GM19372 (cell line): ENCODE results near the gene TSPEAR.
"Not testable (repeated sequence)": the region's sequence is repeated elsewhere in the genome, so short reads cannot be mapped to it uniquely, and the experiment has no call there.

ENCODE experiments used
- ATAC-seq: cut with Tn5 transposase; IDR thresholded peaks from one replicate; pipeline ENCODE4 v1.9.1; 2021; ENCODE audit warnings: mild to moderate bottlenecking, low read depth, moderate library complexity; ENCODE audit not compliant: unreplicated experiment

Gene TSPEAR

DNA sequence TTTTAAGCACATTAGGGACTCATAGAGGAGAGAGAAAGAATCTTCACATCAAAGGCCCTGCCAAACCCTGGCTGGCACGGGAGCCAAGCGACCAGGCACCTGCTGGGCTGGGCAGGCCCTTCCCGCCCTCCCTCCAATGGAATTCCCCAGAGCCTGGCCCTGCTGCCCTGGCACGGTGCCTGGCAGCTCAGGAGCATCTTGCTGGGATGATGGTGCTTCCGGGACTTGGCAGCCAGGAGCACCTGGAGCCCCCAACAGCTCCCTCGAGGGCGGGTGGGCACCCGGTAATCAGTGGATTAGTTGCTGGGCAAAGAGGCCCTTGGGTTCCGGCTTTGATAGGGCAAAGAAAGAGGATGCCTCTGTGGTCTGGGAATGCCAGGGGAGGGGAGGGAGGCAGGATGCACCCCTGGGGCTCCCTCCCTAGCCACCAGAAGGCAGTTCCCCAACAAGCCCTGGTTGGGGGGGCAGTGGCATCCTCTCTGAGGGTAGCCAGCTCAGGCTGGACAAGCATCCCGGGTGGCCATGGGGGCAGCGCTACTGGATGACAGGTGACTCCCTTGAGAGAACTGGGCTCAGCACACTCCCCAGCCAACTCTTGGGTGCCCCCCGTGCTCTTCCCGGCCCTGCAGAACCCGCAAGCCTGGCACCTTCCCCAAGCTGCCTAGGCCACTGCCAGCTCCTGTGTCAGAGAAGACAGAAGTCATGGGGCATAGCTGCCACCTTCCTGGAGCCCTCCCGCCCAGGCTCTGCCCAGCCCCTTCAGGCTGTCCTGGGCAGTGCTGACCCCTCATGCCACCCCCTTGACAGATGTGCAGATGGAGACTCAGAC, 197.8 kb downstream of the TSPEAR start:
- no peak for ATAC-seq

DNA sequence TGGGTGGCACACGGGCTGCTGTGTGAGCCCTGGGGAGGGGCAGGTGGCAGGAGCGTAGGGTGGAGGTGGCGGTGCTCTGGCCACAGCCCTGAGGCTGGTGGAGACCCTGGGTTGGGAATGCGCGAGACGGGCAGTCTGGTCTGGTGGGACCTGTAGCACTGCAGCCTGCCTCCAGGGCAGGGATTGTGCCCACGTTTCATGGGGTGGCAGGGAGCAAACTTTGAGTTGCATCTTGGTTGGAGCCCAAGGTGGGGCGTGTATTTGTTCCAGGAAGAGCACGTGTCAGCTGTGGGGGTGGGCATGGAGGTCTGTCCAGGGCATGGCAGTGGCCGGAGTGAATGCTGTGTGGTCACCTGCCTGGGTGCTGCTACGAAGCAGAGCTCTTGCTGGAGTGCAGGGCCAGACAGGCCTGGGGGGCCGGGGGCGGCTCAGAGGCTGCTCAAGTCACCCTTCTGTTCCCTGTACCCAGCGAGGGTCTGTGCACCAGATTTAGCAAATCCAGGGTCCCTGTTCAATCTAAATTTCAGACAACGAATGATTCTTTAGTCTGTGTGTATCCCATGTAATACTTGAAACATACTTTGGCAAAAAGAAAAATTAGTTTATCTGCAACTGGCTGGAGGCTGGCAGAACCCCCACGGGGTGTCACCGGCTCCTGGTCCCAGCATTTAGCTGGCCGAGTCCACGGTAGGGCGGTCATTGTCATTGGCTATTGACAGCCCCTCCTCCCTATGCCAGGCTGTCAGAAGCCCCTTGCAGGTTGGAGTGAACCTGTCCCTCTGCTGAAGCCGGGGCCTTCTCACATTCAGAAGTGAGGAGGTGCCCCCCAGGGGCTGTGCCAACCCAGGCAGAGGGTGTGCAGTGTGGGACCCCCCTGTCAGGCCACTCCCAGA, 198.6 kb downstream of the TSPEAR start:
- no peak for ATAC-seq

DNA sequence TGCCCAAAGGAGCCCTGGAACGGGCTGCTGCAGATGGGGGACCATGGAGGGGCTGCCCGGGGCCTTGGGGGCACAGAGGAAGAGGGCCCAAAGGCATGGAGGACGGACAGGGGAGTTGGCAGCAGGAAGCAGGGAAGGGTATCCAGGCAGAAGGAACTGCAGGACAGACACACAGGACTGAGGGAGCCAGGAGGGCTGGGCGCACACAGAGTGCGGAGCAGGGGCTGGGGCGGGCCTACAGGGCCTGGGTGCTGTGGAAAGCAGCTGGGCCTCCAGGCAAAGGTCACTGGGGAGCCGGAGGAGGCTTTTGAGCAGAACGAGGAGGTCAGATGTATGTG, 199.5 kb downstream of the TSPEAR start:
- ATAC-seq = no peak

DNA sequence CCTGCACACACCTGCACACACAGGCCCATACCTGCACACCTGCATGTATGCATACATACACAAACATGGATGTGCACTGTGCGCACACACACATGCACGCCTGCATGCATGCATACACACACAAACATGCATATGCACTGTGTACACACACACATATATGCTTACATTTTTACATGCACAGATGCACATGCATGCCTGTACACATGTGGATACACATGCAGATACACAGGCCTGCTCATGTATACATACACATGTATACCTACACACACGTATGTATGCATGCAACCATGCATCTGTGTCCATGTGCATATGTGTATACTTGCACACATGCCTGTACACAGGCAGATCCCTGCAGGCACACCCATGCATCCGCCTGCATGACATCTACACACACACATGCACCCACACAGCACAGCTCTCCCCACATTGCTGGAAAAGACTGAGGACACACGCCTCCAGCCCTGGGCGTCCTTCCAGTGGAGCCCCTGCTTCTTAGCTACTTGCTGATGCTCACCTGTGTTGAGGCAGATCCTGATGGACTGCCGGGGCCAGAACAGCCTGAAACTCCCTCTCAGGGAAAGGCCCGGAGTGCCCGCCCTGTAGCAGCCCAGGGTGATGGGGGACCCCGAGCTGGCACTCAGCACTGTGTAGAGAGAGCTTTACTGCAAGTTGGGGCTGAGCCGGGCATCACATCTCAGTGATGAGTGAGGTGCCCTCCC, 200.0 kb downstream of the TSPEAR start:
- no peak for ATAC-seq

DNA sequence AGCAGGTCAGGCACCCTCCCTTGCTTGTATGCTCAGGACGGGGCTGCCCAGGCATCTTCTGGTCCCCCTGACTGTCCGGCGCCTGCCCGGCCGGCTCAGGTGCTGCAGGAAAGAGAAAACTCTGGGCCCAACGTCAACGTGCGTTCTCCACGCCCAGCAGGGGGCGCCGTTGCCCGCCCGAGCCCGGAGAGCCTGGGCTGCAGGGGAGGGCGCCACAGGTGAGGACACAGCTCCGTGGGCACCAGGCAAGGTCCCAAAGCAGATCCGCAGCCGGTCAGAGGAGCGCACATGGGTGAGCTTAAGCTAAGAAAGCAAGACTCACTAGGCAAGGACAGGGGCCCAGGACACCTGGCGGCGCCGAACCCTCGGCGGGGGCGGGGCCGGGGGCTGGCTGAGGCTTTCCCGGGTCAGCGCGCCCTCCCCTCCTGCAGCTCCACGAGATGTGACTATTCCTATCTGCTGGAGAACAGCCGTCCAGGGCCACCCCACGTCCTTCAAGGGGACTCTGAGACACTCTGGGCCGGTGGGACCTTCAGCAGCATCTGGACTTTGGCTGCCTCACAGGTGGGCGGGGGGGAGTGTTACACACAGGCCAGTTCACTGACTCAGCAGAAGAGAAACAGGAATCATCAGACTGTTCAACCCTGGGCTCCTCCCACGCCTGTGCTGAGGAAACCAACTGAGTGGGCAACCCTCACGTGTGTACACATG, 200.7 kb downstream of the TSPEAR start:
- no peak for ATAC-seq

DNA sequence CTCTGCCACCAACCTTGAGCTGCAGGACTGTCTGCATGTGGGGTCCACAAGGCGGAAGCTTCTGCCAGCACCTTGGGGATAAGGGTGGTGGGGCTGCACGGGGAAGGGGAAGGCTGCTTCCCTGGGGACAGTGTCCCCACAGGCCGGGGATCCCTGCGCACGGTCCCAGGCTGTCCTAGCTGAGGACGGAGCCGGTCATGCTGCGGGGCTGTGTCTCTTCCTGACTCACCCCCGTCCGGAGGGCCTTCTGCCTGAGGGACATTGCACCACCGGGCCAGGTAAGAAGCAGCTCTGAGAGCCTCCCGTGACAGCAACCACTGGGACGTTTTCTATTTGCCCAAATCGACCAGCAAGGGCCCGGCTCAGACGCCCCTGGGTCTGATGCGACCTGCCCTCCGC, 201.3 kb downstream of the TSPEAR start:
- no peak for ATAC-seq

DNA sequence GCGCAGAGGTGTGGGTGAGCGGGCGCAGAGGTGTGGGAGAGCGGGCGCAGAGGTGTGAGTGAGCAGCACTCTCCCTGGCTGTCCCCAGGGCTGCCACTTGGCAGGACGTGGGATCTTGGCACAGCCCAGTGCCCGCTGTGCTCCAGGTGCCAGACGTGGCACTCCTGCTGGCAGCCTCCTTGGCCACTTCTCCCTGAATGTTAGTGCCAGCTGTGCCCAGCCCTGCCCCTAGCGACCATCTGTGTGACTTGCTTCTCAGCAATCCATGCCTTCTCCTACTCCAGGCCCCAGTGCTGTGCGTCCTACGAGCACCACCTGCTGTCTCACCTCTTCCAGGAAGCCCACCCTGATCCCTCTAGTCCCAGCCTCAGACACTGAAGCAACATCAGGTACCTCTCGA, 201.8 kb downstream of the TSPEAR start:
- no peak for ATAC-seq

DNA sequence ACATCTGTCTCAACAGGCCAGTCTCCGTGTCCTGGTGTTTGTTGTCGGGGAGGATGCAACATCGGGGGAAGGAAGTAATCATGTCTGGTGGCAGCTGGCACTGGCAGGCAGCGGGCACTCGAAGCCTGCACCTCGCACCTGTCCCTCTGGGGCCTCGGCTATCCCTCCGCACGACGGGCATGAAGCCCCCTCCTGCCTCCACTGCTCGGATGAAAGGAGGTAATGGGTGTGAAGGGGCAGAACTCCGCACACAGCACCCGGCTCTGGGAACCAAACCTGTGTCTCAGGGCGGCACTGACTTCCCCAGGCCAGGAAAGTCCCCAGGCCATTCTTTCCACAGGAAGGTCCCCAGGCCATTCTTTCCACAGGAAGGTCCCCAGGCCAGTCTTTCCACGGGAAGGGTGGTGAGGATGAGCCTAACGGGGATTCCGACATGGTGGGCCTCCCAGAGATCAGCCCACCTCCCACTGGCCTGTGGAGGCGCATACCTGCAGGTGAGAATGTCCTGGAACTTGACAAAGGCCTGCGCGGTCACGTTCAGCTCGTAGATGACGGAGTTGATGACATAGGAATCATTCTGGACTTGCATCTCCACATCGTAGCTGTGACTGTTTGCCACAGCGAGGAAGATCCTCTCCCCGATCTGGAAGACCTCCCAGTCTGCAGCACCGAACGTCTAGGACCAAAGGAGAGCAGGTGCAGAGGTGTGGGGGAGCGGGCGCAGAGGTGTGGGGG, 202.5 kb downstream of the TSPEAR start:
- no peak for ATAC-seq

DNA sequence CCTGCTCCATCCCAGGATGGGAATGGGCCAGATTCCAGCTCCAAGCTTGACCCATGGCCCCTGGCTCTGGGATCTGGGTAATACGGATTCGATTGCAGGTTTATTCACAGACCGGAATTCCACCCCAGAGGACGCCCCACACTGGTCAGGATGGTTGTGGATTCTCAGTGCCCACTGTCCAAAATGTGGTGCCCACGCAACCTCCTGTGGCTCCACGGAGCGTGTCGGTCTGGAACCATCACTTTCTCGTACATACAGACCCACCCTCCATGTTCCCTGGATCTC, 203.0 kb downstream of the TSPEAR start:
- ATAC-seq = no peak

DNA sequence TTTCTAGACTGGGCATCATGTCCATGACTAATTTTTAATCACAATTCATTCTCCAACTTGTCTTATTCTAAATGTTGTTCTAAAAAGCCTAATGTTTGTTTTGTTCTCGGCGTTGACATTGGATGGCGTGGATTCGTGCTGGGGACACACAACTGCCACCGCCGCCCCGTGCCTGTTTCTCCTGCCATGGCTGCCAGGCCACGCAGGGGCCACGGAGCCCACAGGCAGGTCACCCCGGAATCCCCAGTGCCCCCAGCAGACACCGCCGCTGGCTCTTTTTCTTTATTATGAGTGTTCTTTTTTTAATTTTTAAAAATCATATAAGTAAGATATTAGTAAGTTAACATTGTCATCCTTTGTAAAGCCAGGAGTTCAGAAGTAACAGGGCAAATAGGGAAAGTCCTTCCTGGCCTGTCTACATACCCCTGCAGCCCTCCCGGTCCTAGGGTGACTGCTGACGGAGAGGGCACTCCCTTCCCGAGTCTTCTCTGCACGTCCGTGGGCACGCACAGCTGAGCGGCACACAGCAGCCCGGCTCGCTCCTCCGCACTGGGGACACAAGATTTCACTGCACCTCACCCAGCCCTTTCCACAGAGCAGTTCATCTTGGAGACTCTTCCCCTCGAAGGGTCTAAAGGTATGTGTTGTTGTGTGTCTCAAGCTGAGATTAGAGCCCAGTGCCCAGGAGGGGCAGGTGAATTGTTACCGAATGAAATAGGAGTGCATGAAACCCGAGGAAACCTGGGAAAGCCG, 203.5 kb downstream of the TSPEAR start:
- no peak for ATAC-seq

DNA sequence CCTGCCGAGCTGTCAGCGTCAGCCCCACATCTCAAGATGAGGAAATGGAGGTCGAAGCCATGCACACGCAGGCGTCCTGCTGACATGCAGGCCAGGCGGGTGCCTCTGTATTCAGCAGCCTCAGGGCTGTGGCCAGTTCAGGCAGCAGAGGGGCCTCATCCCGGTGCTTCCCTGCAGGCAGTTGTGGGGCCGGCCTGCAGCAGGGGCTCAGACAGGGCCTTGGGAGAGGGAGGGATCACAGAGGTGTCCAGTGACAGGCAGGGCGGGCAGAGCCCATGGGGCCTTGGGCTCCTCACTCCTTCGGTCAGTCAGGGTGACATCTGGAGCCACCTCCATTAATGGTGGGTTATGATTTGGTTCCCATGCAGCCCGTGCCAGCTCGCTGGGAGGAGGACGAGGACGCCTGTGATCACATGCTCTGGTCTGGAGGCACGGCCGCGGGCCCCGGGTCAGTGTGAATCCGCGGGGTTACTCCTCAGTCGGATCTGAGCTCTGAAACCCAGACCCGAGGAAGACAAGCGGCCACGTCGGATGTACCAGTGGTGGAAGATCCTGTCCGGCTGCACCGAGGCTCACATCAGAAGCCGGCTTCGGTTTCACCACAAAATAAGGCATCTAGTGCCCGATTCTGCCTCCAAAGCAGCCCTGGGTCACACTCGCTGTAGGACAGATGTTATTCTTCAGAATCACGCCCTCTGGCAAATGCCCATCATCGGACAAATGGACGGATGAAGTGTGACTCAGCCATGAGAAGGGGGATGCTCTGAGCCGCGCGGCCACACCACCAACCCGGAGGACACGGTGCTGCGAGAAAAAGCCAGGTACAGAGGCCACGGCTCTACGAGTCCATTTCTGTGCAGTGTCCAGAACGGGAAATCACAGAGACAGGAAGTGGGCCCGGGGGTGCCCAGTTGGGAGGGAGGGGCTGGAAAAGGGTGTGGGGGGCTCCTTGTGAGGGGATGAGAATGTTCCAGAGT, 204.8 kb downstream of the TSPEAR start:
- ATAC-seq = no peak

DNA sequence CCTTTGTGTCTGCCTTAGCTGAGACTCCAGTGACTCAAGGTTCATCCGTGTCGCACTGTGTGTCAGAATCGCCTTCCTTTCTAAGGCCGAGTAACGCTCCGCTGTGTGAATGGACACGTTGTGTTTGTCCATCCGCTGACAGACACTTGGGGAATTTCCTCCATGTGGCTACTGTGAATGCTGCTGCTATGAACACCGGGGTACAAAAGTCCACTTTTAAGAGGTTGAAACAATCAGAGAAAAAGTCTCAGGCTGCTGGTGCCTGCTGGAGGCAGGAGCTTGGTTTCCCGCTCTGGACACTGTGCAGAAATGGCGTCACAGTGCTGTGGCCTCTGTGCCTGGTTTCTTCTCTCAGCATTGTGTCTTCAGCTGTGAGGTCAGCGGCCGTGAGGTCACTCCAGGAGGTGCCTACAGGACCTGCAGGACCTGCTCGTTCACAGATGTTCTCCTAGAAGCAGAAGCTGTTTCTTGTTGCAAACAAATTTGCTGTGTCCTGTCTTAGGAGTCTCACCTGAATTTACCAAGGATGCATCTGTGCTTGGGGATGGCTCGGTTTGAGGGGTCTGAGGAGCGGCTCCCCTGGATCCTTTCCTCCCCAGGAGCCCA, 205.6 kb downstream of the TSPEAR start:
- ATAC-seq = no peak

DNA sequence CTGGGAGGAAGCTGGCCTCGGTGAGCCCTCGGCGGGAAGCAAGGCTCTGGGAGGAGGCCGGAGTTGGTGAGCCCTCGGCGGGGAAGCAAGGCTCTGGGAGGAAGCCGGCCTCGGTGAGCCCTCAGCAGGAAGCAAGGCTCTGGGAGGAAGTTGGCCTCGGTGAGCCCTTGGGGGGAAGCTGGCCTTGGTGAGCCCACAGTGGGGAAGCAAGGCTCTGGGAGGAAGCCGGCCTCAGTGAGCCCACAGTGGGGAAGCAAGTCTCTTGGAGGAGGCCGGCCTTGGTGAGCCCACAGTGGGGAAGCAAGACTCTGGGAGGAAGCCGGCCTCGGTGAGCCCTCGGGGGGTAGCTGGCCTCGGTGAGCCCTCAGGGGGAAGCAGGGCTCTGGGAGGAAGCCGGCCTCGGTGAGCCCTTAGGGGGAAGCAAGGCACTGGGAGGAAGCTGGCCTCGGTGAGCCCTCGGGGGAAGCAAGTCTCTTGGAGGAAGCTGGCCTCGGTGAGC, 207.4 kb downstream of the TSPEAR start:
- ATAC-seq = no peak

DNA sequence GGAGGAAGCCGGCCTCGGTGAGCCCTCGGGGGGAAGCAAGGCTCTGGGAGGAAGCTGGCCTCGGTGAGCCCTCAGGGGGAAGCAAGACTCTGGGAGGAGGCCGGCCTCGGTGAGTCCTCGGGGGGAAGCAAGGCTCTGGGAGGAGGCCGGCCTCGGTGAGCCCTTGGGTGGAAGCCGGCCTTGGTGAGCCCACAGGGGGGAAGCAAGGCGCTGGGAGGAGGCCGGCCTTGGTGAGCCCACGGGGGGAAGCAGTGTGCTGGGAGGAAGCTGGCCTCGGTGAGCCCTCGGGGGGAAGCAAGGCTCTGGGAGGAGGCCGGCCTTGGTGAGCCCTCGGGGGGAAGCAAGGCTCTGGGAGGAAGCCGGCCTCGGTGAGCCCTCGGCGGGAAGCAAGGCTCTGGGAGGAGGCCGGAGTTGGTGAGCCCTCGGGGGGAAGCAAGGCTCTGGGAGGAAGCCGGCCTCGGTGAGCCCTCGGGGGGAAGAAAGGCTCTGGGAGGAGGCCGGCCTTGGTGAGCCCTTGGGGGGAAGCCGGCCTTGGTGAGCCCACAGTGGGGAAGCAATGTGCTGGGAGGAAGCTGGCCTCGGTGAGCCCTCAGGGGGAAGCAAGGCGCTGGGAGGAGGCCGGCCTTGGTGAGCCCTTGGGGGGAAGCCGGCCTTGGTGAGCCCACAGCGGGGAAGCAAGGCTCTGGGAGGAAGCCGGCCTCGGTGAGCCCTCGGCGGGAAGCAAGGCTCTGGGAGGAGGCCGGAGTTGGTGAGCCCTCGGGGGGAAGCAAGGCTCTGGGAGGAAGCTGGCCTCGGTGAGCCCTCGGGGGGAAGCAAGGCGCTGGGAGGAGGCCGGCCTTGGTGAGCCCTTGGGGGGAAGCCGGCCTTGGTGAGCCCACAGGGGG, 208.1 kb downstream of the TSPEAR start:
- not testable (repeated sequence) for ATAC-seq

DNA sequence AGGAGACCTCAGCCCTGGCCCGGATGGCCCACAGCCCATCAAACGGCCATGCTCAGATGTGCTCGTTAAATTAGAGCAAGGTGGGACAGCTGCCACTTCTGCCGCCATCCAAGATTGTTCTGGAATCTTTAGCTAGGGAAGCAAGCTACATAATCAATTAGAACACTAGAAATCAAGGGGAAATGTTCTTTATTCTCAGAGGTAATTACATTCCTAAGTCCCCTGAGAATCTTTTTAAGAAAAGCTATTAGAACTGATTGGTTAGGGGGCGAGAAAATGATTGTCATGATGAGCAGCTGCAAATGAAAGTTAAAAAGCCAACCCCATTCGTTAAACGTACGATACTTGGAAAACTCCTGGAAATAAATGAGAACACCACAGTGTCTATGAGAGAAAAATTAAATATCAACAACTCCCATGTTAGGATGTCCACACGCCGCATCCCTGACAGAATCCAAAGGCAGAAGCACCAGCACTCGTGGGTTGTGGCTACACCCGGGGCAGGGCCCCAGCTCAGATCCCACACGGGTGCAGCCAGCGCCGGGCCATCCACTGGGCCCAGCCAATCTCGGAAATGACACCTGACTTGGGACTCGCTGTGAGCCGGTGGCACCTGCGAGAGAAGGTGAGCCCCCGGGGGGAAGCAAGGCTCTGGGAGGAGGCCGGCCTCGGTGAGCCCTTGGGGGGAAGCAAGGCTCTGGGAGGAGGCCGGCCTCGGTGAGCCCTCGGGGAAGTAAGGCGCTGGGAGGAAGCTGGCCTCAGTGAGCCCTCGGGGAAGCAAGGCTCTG, 209.0 kb downstream of the TSPEAR start:
- ATAC-seq = no peak

DNA sequence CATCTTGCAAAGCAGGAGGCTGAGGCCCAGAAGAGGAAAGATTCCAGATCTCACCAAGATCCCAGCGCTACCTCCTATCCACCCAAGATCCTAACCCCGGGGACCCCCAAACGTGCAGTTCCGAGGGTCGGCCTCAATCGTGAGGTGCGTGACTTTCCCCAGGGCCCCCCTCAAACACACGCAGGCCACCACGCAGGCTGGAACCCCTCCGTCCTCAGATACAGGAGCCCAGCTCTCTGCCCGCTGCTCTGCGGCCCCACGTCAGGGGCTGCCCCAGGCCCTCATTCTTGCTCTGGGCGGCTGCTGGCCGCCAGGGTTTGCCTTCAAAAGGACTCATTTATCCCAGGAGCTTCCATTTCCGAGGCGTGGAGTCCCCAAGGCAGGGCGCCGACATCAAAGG, 211.3 kb downstream of the TSPEAR start:
- no peak for ATAC-seq
